Esophagus muscularis mucosa (tissue), 3 donors: Measurements from ENCODE around the gene TACO1.

Experiments
- POLR2A ChIP-seq: fragments of 450-650 bp; IDR thresholded peaks from one replicate; pipeline ENCODE4 v1.6.1; 2017; ENCODE audit warnings: antibody characterized with exemption, moderate library complexity, mild to moderate bottlenecking, low read depth
- POLR2AphosphoS5 ChIP-seq, 2 donors: sonication (generic); formaldehyde crosslinking; IDR thresholded peaks; one replicate each; pipeline ENCODE4 v1.6.1; 2017; ENCODE audit warnings: antibody characterized with exemption in 2 of 2
- TF ChIP-seq, protein P1 (sequence below), 3 experiments: fragments of 200-600 bp in 2 of 3; fragments of 450-650 bp in 1 of 3; sonication (generic) in 2 of 3; IDR thresholded peaks; one replicate each; pipeline ENCODE4 v1.5.1; 2017 to 2019; ENCODE audit warnings: antibody characterized with exemption in 3 of 3, mild to moderate bottlenecking in 2 of 3, moderate library complexity in 1 of 3

- TF ChIP-seq, protein P1, sequence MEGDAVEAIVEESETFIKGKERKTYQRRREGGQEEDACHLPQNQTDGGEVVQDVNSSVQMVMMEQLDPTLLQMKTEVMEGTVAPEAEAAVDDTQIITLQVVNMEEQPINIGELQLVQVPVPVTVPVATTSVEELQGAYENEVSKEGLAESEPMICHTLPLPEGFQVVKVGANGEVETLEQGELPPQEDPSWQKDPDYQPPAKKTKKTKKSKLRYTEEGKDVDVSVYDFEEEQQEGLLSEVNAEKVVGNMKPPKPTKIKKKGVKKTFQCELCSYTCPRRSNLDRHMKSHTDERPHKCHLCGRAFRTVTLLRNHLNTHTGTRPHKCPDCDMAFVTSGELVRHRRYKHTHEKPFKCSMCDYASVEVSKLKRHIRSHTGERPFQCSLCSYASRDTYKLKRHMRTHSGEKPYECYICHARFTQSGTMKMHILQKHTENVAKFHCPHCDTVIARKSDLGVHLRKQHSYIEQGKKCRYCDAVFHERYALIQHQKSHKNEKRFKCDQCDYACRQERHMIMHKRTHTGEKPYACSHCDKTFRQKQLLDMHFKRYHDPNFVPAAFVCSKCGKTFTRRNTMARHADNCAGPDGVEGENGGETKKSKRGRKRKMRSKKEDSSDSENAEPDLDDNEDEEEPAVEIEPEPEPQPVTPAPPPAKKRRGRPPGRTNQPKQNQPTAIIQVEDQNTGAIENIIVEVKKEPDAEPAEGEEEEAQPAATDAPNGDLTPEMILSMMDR (IDR thresholded peaks at IDR 0.05): no peak
- TF ChIP-seq POLR2AphosphoS5 (IDR thresholded peaks at IDR 0.05) (no peak), POLR2A (no peak)
Measured at GRCh38 chr17:63558441-63558840, 42.3 kb upstream of the TACO1 start.
